AML-193 (cell line): ENCODE data around the gene EIF6.
A peak's percentile ranks its signal among the peaks of the same experiment; 100 is the strongest.
"Not testable (repeated sequence)": the region's sequence is repeated elsewhere in the genome, so short reads cannot be mapped to it uniquely, and the experiment has no call there.

ENCODE experiments used
- DNase-seq, 2 experiments: peaks; one replicate each; lab custom pipeline; 2025; lab: John Stamatoyannopoulos, UW

EIF6 gene

GRCh38 chr20:35277531-35278395 is 6.8 kb downstream of the EIF6 start, which contains the start of gene MMP24OS:
MMP24OS (minus strand) TSS chr20:35278122; CDS start chr20:35277929, 193 bp downstream.
- DNase-seq: peak; percentile 71 to 75

DNA sequence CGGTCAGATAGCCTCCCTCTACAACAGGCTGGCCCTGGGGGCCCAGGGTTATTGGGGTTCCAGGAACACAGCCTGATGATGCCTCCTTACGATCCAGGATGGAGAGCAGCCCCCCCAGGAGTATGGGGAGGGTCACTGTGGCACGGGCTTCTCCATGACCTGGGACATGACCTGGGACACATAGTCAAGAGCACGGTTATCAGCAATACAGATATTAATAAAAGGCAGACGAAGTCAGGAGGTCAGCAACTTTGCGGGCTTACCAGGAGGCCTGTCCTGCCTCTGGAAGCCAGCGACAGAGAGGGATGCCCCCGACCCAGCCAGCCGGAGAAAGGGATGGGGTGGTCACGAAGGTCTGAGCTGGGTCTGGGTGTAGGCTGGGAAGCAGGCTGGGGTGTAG is 7.4 kb downstream of the EIF6 start:
- DNase-seq: no peak

DNA sequence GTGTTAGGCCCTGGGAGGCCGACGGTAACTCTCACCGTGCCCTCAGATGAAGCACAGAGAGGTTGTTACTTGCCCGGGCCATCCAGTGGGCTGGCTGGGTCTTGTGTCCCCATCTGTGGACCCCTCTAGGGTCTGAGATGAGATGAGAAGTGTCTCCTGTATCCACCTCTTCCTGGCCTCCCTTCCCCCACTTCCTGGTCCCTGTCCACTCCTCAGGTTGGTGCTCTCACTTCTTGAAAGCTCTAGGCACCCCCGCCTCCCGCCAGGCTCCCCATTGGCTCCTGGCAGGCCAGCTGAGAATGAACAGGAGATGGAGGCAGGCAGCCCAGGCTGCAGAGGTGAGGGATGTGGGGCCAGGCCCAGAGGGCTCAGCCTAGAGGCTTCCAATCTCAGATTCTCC is 8.2 kb downstream of the EIF6 start:
- no peak for DNase-seq

DNA sequence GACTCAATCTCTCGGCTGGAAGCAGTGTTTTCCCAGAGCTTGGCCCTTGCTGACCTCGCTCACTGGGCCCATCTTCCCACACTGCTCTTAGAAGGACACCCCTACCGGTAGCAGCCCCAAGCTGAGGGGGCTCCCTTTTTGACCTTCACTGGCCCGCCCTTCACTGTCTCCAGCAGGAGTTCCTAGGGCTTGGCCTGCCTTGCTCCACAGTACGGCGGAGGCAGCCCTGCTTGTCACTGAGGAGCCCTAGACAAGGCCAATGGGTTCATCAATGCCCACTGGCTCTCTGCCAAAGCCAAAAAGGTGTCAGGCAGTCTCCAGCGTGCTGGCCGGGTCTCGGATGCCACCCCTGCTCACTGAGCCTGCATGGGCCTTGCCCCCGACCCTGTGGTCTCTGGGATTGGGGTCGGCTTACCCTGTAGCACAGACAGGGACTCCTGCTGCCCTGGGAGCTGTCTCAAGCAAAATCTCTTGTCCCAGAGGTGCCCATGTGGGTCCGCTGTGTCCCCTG is 8.8 kb downstream of the EIF6 start:
- no peak for DNase-seq

GRCh38 chr20:35274172-35275092 is 10.1 kb downstream of the EIF6 start:
- no peak for DNase-seq

- no peak for DNase-seq
Observed at GRCh38 chr20:35273449-35274171, 11.0 kb downstream of the EIF6 start.

DNA sequence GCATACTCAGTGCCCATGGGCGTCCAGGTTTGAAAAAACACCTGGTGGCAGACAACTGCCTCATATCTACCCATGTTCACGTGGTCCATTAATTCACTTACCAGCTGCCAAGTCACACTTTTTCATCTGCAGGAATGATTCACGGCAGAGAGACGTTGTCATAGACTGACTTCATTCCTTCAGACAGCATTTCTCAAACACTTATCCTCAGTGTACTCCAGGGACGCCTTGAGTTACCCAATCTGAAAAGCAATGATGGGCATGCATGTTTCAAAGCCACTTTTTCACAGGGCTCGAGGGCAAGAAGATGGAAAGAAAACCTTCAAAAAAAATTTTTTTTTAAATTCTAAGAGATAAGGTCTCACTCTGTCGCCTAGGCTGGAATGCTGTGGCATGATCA is 12.7 kb downstream of the EIF6 start:
- no peak for DNase-seq

- no peak for DNase-seq
Observed at GRCh38 chr20:35271073-35271882, 13.3 kb downstream of the EIF6 start.

DNA sequence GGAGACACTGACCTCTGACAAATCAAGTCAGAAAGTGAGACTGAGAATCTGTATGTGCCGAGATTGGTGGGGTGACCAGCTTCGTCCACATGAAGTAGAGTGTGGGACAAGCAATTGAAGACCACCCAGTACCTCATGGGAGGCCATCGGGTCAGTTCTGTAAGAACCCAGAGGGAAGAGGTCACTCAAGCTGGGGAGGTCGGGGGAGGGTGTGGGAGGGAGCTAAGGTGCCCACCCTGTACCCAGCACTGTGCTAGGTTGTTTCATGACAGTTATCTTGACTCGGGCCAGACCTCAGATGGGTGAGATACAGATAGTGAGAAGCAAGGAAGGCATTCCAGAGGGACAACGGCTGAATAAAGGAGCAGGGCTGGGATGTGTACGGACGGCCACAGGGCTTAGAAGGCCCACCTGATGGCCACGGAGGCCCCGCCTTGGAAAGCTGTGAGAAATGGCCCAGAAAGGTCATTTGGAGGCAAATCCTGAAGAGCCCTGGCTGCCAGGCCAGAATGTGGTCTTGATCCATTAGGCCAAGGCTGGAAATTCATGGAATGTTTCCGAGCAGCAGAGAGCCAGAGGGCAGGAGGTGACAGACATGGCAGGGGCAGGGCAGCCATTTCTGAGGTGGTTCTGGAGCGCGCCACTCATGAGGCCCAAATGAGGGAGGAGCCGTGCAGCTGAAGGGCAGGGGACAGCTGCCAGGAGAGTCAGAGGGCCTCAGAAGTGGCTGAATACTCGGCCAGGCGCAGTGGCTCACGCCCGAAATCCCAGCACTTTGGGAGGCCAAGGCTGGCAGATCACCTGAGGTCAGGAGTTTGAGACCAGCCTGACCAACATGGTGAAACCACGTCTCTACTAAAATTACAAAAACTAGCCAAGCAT is 14.3 kb downstream of the EIF6 start:
- no peak for DNase-seq

- peak; percentile 28 to 35 for DNase-seq
Observed at GRCh38 chr20:35269055-35269781, 15.4 kb downstream of the EIF6 start.

- DNase-seq: no peak
Observed at GRCh38 chr20:35267092-35267491, 17.5 kb downstream of the EIF6 start.

- DNase-seq: no peak
Observed at GRCh38 chr20:35264755-35265154, 19.8 kb downstream of the EIF6 start.

DNA sequence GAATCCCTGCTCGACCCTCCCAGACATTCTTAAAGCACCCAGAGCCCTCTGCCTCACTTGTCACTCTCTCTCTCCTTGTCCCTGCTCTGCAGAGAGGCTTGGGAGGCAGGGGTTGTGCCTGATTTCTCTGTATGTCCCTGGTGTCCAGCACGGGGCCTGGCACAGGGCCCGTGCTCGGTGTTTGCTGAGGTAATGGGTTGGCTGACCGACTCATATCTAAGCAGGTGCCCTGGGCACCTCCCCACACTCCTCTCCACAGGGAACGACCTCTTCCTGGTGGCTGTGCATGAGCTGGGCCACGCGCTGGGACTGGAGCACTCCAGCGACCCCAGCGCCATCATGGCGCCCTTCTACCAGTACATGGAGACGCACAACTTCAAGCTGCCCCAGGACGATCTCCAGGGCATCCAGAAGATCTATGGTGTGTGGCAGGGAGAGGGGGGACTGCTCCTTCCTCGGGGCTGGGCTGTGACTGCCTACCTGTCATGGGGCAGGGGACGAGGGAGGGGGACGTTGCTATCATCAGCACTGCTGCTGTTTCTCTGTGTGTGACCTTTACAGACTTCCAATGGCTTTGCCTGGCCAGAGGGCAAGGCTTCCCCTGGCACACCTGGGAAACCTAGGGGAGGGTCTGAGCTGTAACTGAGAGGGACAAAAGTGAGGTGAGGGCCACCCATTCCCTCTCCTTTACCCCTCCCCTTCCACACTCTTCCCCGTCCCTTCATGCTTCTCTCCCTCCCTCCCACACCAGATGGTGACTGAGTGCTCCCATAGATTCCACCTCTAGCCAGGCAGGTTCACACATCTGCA is 20.8 kb downstream of the EIF6 start:
- DNase-seq: no peak

GRCh38 chr20:35262731-35263531 is 21.6 kb downstream of the EIF6 start:
- not testable (repeated sequence) for DNase-seq

GRCh38 chr20:35262321-35262720 is 22.3 kb downstream of the EIF6 start:
- not testable (repeated sequence) for DNase-seq

DNA sequence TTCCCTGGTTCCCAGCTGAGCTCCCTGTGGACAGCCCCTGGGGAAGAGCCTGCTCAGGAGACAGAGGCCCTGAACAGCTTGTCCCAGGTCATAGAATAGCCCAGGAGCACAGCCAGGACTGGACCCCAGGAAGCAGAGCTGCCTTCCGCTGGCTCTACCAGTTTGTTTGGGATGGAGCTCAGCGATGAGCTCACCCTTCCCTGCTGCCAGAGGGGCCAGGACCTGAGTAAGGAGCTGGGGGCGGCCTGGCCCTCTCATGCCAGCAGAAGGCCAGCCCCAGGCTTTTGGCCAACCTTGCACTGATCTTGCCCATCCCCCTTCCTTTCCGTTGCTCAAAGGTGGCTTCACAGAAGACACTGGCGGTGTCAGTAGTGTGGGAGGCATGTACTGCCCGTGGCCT is 24.1 kb downstream of the EIF6 start:
- DNase-seq: no peak

- no peak for DNase-seq
Observed at GRCh38 chr20:35257175-35257909, 27.2 kb downstream of the EIF6 start.
